OCI-LY1 (cell line): ENCODE measurements around the gene WDR70.

Experiments
- H2AFZ ChIP-seq: fragments of 200-600 bp; sonication (generic), shearing (Covaris generic); 2 replicates; pipeline ENCODE4 v1.6.0; 2014; ENCODE audit warnings: antibody characterized with exemption, mild to moderate bottlenecking, low read length
- H3F3A ChIP-seq: fragments of 200-600 bp; sonication (generic), shearing (Covaris generic); 2 replicates; pipeline ENCODE4 v1.6.0; 2014; ENCODE audit warnings: mild to moderate bottlenecking, antibody characterized with exemption, low read length, moderate library complexity; ENCODE audit not compliant: insufficient read depth
- H3K27ac ChIP-seq: fragments of 200-600 bp; sonication (generic); 2 replicates; pipeline ENCODE4 v1.5.1; 2014; ENCODE audit warnings: low read length, mixed run types, mild to moderate bottlenecking, low read depth; ENCODE audit not compliant: poor library complexity, severe bottlenecking
- H3K27me3 ChIP-seq: fragments of 200-600 bp; sonication (generic); 2 replicates; pipeline ENCODE4 v1.6.0; 2014; ENCODE audit warnings: antibody characterized with exemption, mild to moderate bottlenecking, low read length, moderate library complexity; ENCODE audit not compliant: insufficient read depth
- H3K36me3 ChIP-seq: fragments of 200-600 bp; sonication (generic); 2 replicates; pipeline ENCODE4 v1.6.1; 2014; ENCODE audit warnings: mild to moderate bottlenecking, antibody characterized with exemption, low read length, moderate library complexity, mixed read lengths; ENCODE audit not compliant: insufficient read depth
- H3K4me1 ChIP-seq: fragments of 200-600 bp; sonication (generic); 2 replicates; pipeline ENCODE4 v1.5.1; 2014; ENCODE audit warnings: mild to moderate bottlenecking, low read length, moderate library complexity; ENCODE audit not compliant: insufficient read depth, severe bottlenecking
- H3K4me2 ChIP-seq: fragments of 200-600 bp; sonication (generic), shearing (Covaris generic); 2 replicates; pipeline ENCODE4 v1.6.1; 2014; ENCODE audit warnings: low read length
- H3K4me3 ChIP-seq: fragments of 200-600 bp; sonication (generic); 2 replicates; pipeline ENCODE4 v1.5.1; 2014; ENCODE audit warnings: low read length, low read depth, mild to moderate bottlenecking, mixed read lengths; ENCODE audit not compliant: poor library complexity, severe bottlenecking
- H3K79me2 ChIP-seq: fragments of 200-600 bp; shearing (Covaris generic); 2 replicates; pipeline ENCODE4 v1.6.1; 2016; ENCODE audit warnings: mixed run types, low read length, mixed read lengths; ENCODE audit not compliant: insufficient read depth
- H3K9ac ChIP-seq: fragments of 200-600 bp; sonication (generic), shearing (Covaris generic); 2 replicates; pipeline ENCODE4 v1.6.1; 2014; ENCODE audit warnings: mild to moderate bottlenecking, low read length, mixed read lengths
- H3K9me2 ChIP-seq: fragments of 200-600 bp; sonication (generic), shearing (Covaris generic); 2 replicates; pipeline ENCODE4 v1.6.1; 2014; ENCODE audit warnings: low read depth, mild to moderate bottlenecking, low read length, mixed read lengths
- H3K9me3 ChIP-seq: fragments of 200-600 bp; shearing (Covaris generic); 2 replicates; pipeline ENCODE4 v1.6.1; 2014; ENCODE audit warnings: low read length, mixed read lengths
- H4K20me1 ChIP-seq: fragments of 200-600 bp; sonication (generic), shearing (Covaris generic); 2 replicates; pipeline ENCODE4 v1.6.0; 2016; ENCODE audit warnings: mild to moderate bottlenecking, low read length; ENCODE audit not compliant: insufficient read depth
- EZH2 ChIP-seq: fragments of 200-600 bp; sonication (generic), shearing (Covaris generic); IDR thresholded peaks from 2 replicates; pipeline ENCODE4 v1.8.0; 2017; ENCODE audit warnings: borderline replicate concordance, mixed run types, mild to moderate bottlenecking, antibody characterized with exemption, low read length, moderate library complexity, mixed read lengths
- TF ChIP-seq, protein P1 (sequence below): fragments of 200-600 bp; sonication (generic), shearing (Covaris generic); IDR thresholded peaks from 2 replicates; pipeline ENCODE4 v1.5.1; 2017; ENCODE audit warnings: mild to moderate bottlenecking, antibody characterized with exemption, low read length, moderate library complexity, mixed read lengths

The WDR70 gene

DNA sequence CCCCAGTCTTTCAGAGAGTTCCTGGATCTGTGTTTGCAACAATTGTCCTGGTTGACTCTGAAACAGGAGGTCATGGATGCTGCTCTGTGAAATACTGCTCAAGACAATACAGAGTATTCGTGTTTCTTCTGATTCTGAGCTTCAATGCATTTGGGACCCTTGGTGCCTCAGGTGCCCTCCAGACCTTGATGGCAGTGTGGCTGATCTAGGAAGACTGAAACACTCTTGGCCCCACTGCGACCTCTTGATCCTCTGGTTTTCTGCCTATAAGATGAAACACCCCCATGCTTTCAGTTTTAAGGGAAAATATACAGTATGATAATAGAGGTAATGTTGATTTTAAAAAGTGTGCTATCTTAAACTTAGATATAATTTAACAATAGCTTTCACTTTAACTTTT is 393.1 kb downstream of the WDR70 start:
- H3K27me3 ChIP-seq: no peaks in the 10 kb centered on the region
- no peak overlapping the region for H3K9ac ChIP-seq
- no peaks in the 10 kb centered on the region for H3K4me1 ChIP-seq
- H3F3A ChIP-seq: no peaks in the 10 kb centered on the region
- no peak overlapping the region for H3K4me3 ChIP-seq
- no peaks in the 10 kb centered on the region for H3K36me3 ChIP-seq
- peaks cover 10% of the 10 kb centered on the region for H3K9me3 ChIP-seq
- H2AFZ ChIP-seq: no peak overlapping the region
- no peak overlapping the region for H3K4me2 ChIP-seq
- no peaks in the 10 kb centered on the region for H4K20me1 ChIP-seq
- TF ChIP-seq, protein P1, sequence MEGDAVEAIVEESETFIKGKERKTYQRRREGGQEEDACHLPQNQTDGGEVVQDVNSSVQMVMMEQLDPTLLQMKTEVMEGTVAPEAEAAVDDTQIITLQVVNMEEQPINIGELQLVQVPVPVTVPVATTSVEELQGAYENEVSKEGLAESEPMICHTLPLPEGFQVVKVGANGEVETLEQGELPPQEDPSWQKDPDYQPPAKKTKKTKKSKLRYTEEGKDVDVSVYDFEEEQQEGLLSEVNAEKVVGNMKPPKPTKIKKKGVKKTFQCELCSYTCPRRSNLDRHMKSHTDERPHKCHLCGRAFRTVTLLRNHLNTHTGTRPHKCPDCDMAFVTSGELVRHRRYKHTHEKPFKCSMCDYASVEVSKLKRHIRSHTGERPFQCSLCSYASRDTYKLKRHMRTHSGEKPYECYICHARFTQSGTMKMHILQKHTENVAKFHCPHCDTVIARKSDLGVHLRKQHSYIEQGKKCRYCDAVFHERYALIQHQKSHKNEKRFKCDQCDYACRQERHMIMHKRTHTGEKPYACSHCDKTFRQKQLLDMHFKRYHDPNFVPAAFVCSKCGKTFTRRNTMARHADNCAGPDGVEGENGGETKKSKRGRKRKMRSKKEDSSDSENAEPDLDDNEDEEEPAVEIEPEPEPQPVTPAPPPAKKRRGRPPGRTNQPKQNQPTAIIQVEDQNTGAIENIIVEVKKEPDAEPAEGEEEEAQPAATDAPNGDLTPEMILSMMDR: no peak
- H3K9me2 ChIP-seq: no peaks in the 10 kb centered on the region
- H3K79me2 ChIP-seq: no peaks in the 10 kb centered on the region
- no peak overlapping the region for H3K27ac ChIP-seq

DNA sequence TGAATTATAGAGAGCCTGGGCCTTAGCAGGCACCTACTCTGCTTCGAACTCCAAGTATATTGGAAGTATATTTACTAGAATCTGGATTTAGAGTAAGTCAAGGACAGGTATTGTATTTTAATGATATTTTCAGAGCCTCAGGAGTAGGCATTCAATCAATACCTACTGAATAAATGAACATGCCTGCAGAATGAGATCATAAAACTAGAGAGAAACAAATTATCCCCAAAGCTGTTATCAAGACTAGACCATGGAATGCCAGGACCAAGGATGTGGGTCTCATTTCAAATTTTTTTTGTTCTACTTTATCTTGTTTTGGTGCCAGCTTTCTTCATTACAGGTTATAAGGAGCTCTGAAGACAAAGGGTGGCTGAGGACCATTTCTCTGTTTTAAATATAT is 394.7 kb downstream of the WDR70 start:
- Histone ChIP-seq H3F3A (no peaks in the 10 kb centered on the region), H3K36me3 (no peaks in the 10 kb centered on the region), H3K27ac (no peak overlapping the region), H3K9me3 (peaks cover 10% of the 10 kb centered on the region), H3K4me2 (no peak overlapping the region), H3K9me2 (no peaks in the 10 kb centered on the region), H4K20me1 (no peaks in the 10 kb centered on the region), H3K4me3 (no peak overlapping the region), H3K9ac (no peak overlapping the region), H3K4me1 (no peaks in the 10 kb centered on the region), H2AFZ (no peak overlapping the region), H3K27me3 (no peaks in the 10 kb centered on the region), H3K79me2 (no peaks in the 10 kb centered on the region)
- no peak for TF ChIP-seq EZH2
- TF ChIP-seq, protein P1: no peak

DNA sequence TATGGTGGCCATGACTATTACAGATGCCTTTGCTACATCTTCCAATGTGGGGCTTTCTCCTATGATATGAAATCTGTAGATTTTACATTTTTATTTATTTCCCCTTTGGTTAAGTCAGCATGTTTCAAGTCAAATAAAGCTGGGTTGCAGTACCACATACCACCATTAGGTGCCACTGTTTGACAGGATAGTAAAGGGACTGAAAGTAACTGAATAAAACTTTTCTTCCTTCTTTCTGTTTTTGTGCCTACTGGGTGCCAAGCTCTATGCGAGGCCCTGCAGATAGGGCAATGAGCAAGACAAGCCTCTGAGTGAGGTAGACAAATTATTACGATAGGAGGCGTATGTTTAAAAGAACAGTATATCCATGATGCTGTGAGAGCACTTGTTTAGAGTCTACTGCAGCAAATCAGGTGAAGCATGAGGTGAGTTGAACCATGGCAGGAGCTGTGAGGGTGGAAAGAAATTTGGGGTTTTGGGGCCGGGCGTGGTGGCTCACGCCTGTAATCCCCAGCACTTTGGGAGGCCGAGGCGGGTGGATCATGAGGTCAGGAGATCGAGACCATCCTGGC is 395.9 kb downstream of the WDR70 start:
- no peaks in the 10 kb centered on the region for H3K4me1 ChIP-seq
- H3K36me3 ChIP-seq: no peaks in the 10 kb centered on the region
- no peaks in the 10 kb centered on the region for H3F3A ChIP-seq
- H3K27ac ChIP-seq: no peak overlapping the region
- no peak for TF ChIP-seq EZH2
- TF ChIP-seq, protein P1: peak; percentile 75
- no peak overlapping the region for H2AFZ ChIP-seq
- no peaks in the 10 kb centered on the region for H3K9me2 ChIP-seq
- H3K9me3 ChIP-seq: peaks cover 10% of the 10 kb centered on the region
- no peak overlapping the region for H3K4me3 ChIP-seq
- H3K79me2 ChIP-seq: no peaks in the 10 kb centered on the region
- no peak overlapping the region for H3K4me2 ChIP-seq
- no peaks in the 10 kb centered on the region for H3K27me3 ChIP-seq
- no peaks in the 10 kb centered on the region for H4K20me1 ChIP-seq
- H3K9ac ChIP-seq: no peak overlapping the region
